CD1c-positive myeloid dendritic cell (primary cell): ENCODE measurements around the gene PFKP.
"Not testable (repeated sequence)": the region's sequence is repeated elsewhere in the genome, so short reads cannot be mapped to it uniquely, and the experiment has no call there.

Experiments
- DNase-seq: peaks from one replicate; pipeline ENCODE4 v3.0.0-alpha.2; 2016; ENCODE audit errors: extremely low spot score

PFKP gene

GRCh38 chr10:3159152-3159551, 91.8 kb downstream of the PFKP start:
- no peak for DNase-seq

- DNase-seq, result no peak
These were observed 95.2 kb downstream of the PFKP start for GRCh38 chr10:3162533-3162932.

- DNase-seq, result no peak
These were observed 96.5 kb downstream of the PFKP start for GRCh38 chr10:3163879-3164278.

GRCh38 chr10:3165196-3165595, 97.8 kb downstream of the PFKP start:
- no peak for DNase-seq

GRCh38 chr10:3166496-3167290, 99.3 kb downstream of the PFKP start:
- no peak for DNase-seq

GRCh38 chr10:3167611-3168330, 100.4 kb downstream of the PFKP start:
- DNase-seq, result no peak

- DNase-seq, result no peak
These were observed 101.9 kb downstream of the PFKP start for GRCh38 chr10:3169271-3169670.

- DNase-seq, result no peak
These were observed 102.3 kb downstream of the PFKP start for GRCh38 chr10:3169673-3170072.

GRCh38 chr10:3171488-3171887, 104.1 kb downstream of the PFKP start:
- not testable (repeated sequence) for DNase-seq

GRCh38 chr10:3172081-3172445, 104.7 kb downstream of the PFKP start:
- peak; percentile 82 for DNase-seq

GRCh38 chr10:3172446-3173170, 105.3 kb downstream of the PFKP start, which contains the start of gene PITRM1:
TSS of gene PITRM1 (minus strand) at chr10:3172782. CDS start at chr10:3172772, 10 bp downstream.
- peak; percentile 99 for DNase-seq

- DNase-seq, result no peak
These were observed 106.0 kb downstream of the PFKP start for GRCh38 chr10:3173171-3173878.

GRCh38 chr10:3178042-3178441, 110.7 kb downstream of the PFKP start:
- no peak for DNase-seq

GRCh38 chr10:3179174-3179573, 111.8 kb downstream of the PFKP start:
- no peak for DNase-seq

GRCh38 chr10:3180355-3181025, 113.1 kb downstream of the PFKP start:
- no peak for DNase-seq

- no peak for DNase-seq
These were observed 118.0 kb downstream of the PFKP start for GRCh38 chr10:3185386-3185785.

GRCh38 chr10:3186368-3186767, 119.0 kb downstream of the PFKP start:
- DNase-seq, result no peak
